SK-N-SH treated with all-trans-retinoic acid at 6 μM for 48 hours (cell line): ENCODE data around the gene VSTM4.

ENCODE experiments used
- ATAC-seq: fragments of 200-7000 bp; cut with Tn5 transposase; 3 replicates; pipeline ENCODE4 v1.9.1; 2020; ENCODE audit warnings: mild to moderate bottlenecking, moderate library complexity
- ARNTL ChIP-seq: fragments of 450-650 bp; formaldehyde crosslinking; IDR thresholded peaks from 2 replicates; pipeline ENCODE4 v1.5.0; 2020; ENCODE audit warnings: low read depth, mild to moderate bottlenecking, moderate library complexity, borderline replicate concordance
- BACH2 ChIP-seq: fragments of 250-450 bp; sonication (Bioruptor Pico); IDR thresholded peaks from 2 replicates; pipeline ENCODE4 v1.9.0; 2021; ENCODE audit warnings: mild to moderate bottlenecking, borderline replicate concordance
- CSDC2 ChIP-seq: fragments of 250-450 bp; sonication (Bioruptor Pico); IDR thresholded peaks from 2 replicates; pipeline ENCODE4 v1.5.0; 2020; ENCODE audit warnings: mild to moderate bottlenecking, moderate library complexity
- ESRRG ChIP-seq: fragments of 250-450 bp; sonication (Bioruptor Pico); IDR thresholded peaks from 2 replicates; pipeline ENCODE4 v1.6.1; 2021; ENCODE audit warnings: mild to moderate bottlenecking
- GLIS3 ChIP-seq: fragments of 250-450 bp; sonication (Bioruptor Pico); IDR thresholded peaks from 2 replicates; pipeline ENCODE4 v1.5.0; 2020; ENCODE audit warnings: mild to moderate bottlenecking, moderate library complexity
- ISL1 ChIP-seq: fragments of 250-450 bp; sonication (Bioruptor Pico); IDR thresholded peaks from 2 replicates; pipeline ENCODE4 v2.1.2; 2022; ENCODE audit warnings: mild to moderate bottlenecking, moderate library complexity
- OSR1 ChIP-seq: fragments of 250-450 bp; sonication (Bioruptor Pico); IDR thresholded peaks from 2 replicates; pipeline ENCODE4 v1.8.0; 2022; ENCODE audit warnings: moderate library complexity, mild to moderate bottlenecking, inconsistent platforms
- PPARA ChIP-seq: fragments of 250-450 bp; sonication (Bioruptor Pico); IDR thresholded peaks from 2 replicates; pipeline ENCODE4 v1.5.0; 2020; ENCODE audit warnings: mild to moderate bottlenecking, borderline replicate concordance
- RARB ChIP-seq: fragments of 250-450 bp; sonication (Bioruptor Pico); IDR thresholded peaks from 2 replicates; pipeline ENCODE4 v1.8.0; 2021; ENCODE audit warnings: mild to moderate bottlenecking, moderate library complexity
- TCF4 ChIP-seq: fragments of 250-450 bp; sonication (Bioruptor Pico); IDR thresholded peaks from 2 replicates; pipeline ENCODE4 v1.8.0; 2021; ENCODE audit warnings: mild to moderate bottlenecking, moderate library complexity, borderline replicate concordance
- TOX ChIP-seq: fragments of 250-450 bp; sonication (Bioruptor Pico); IDR thresholded peaks from 2 replicates; pipeline ENCODE4 v1.8.0; 2021; ENCODE audit warnings: mild to moderate bottlenecking, moderate library complexity, borderline replicate concordance
- ZC3H10 ChIP-seq: fragments of 250-450 bp; sonication (Bioruptor Pico); IDR thresholded peaks from 2 replicates; pipeline ENCODE4 v1.5.1; 2021; ENCODE audit warnings: mild to moderate bottlenecking, moderate library complexity
- ZFP3 ChIP-seq: fragments of 250-450 bp; sonication (Bioruptor Pico); IDR thresholded peaks from 2 replicates; pipeline ENCODE4 v1.5.0; 2020; ENCODE audit warnings: mild to moderate bottlenecking, moderate library complexity
- ZNF565 ChIP-seq: fragments of 450-650 bp; formaldehyde crosslinking; conservative IDR thresholded peaks from 2 replicates; pipeline ENCODE4 v1.5.0; 2020; ENCODE audit warnings: low read depth, mild to moderate bottlenecking, moderate library complexity
- ZNF8 ChIP-seq: fragments of 450-650 bp; formaldehyde crosslinking; IDR thresholded peaks from 2 replicates; pipeline ENCODE4 v1.5.0; 2020; ENCODE audit warnings: mild to moderate bottlenecking, moderate library complexity
- TF ChIP-seq, protein P1 (sequence below): fragments of 250-450 bp; sonication (Bioruptor Pico); IDR thresholded peaks from 2 replicates; pipeline ENCODE4 v1.5.0; 2020; ENCODE audit warnings: mild to moderate bottlenecking, moderate library complexity
- TF ChIP-seq, protein P2 (sequence below): fragments of 250-450 bp; sonication (Bioruptor Pico); IDR thresholded peaks from 2 replicates; pipeline ENCODE4 v1.5.1; 2021; ENCODE audit warnings: mild to moderate bottlenecking, moderate library complexity
- TF ChIP-seq, protein P3 (sequence below): fragments of 250-450 bp; sonication (Bioruptor Pico); IDR thresholded peaks from 2 replicates; pipeline ENCODE4 v1.8.0; 2021; ENCODE audit warnings: low read depth, mild to moderate bottlenecking, moderate library complexity, borderline replicate concordance
- TF ChIP-seq, protein P4 (sequence below): fragments of 250-450 bp; sonication (Bioruptor Pico); IDR thresholded peaks from 2 replicates; pipeline ENCODE4 v1.8.0; 2020; ENCODE audit warnings: mild to moderate bottlenecking, moderate library complexity, borderline replicate concordance
- TF ChIP-seq, protein P5 (sequence below): fragments of 250-450 bp; sonication (Bioruptor Pico); IDR thresholded peaks from 2 replicates; pipeline ENCODE4 v1.5.1; 2020; ENCODE audit warnings: low read depth, mild to moderate bottlenecking, moderate library complexity

The VSTM4 gene

DNA sequence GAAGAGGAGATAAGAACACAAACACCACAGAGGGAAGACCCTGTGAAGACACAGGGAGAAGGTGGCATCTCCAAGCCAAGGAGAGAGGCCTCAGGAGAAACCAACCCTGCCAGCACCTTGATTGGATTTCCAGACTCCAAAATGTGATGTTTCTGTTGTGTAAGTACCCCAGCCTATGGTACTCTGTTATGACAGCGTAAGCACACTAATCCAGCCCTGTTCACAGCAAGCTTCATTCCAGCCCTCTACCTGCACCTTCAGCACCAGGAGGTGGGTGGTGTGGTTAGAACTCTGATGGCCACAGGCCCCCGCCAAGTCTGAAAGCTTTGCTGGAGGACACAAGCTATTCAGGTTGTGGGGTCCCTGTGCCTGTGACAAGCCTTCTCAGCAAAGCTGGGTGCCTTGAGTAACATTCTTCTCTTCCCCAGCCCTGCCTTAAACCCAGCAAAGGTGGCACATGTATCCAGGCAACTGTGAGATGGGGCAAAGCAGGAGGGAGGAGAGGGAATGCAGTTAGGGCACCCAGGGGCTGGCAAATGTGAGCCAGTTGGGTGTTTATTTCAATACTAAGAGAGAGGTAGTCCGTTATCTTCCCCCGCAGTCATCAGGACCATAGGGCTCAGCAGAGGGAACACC is 4.5 kb downstream of the VSTM4 start:
- TF ChIP-seq PPARA (CRISPR knock-in tag) (no peak), RARB (CRISPR knock-in tag) (no peak), TCF4 (no peak), ISL1 (CRISPR knock-in tag) (no peak), OSR1 (CRISPR knock-in tag) (no peak), TOX (CRISPR knock-in tag) (no peak), BACH2 (CRISPR knock-in tag) (no peak)
- TF ChIP-seq, protein P1, sequence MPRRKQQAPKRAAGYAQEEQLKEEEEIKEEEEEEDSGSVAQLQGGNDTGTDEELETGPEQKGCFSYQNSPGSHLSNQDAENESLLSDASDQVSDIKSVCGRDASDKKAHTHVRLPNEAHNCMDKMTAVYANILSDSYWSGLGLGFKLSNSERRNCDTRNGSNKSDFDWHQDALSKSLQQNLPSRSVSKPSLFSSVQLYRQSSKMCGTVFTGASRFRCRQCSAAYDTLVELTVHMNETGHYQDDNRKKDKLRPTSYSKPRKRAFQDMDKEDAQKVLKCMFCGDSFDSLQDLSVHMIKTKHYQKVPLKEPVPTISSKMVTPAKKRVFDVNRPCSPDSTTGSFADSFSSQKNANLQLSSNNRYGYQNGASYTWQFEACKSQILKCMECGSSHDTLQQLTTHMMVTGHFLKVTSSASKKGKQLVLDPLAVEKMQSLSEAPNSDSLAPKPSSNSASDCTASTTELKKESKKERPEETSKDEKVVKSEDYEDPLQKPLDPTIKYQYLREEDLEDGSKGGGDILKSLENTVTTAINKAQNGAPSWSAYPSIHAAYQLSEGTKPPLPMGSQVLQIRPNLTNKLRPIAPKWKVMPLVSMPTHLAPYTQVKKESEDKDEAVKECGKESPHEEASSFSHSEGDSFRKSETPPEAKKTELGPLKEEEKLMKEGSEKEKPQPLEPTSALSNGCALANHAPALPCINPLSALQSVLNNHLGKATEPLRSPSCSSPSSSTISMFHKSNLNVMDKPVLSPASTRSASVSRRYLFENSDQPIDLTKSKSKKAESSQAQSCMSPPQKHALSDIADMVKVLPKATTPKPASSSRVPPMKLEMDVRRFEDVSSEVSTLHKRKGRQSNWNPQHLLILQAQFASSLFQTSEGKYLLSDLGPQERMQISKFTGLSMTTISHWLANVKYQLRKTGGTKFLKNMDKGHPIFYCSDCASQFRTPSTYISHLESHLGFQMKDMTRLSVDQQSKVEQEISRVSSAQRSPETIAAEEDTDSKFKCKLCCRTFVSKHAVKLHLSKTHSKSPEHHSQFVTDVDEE (CRISPR knock-in tag) = no peak
- TF ChIP-seq, protein P2, sequence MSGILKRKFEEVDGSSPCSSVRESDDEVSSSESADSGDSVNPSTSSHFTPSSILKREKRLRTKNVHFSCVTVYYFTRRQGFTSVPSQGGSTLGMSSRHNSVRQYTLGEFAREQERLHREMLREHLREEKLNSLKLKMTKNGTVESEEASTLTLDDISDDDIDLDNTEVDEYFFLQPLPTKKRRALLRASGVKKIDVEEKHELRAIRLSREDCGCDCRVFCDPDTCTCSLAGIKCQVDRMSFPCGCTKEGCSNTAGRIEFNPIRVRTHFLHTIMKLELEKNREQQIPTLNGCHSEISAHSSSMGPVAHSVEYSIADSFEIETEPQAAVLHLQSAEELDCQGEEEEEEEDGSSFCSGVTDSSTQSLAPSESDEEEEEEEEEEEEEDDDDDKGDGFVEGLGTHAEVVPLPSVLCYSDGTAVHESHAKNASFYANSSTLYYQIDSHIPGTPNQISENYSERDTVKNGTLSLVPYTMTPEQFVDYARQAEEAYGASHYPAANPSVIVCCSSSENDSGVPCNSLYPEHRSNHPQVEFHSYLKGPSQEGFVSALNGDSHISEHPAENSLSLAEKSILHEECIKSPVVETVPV (CRISPR knock-in tag) = no peak
- TF ChIP-seq, all 23 proteins: peak for 0
- ATAC-seq = no peak

DNA sequence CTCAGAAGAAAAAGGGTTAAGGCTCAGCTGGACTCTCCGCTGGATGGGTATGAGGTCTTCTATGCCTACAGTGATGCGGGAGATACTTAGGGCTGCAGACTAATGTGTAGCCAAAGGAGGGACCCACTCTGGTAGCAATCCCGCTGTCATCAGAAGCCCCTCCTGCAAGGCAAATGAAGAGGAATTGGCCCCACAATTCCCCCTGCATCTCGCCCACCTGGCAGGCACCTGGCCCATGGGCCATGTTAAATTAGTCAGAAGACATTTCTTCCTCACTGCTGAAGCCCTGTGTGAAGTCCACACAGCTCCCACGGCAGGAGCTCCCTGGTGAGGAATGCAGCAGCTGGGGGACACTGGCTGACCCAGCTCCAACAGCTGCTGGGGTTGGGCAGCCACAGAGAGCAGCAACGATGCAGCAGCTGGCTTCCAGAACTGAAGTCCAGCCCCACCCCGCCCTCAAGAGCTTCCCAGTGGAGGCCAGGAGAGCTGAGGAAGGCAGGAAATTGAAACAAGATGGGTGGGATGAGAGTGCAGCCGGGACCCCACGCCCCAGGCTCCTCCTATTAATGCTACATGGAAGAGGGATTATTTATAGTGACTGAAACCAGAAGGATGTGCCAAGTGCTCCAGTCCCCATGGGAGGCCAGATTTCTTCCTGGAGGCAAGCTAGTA is 5.5 kb downstream of the VSTM4 start:
- TF ChIP-seq ZNF565 (CRISPR knock-in tag) (no peak), BACH2 (CRISPR knock-in tag) (no peak), CSDC2 (CRISPR knock-in tag) (no peak), TCF4 (peak; percentile 22; the same call in 1 of the 2 replicates), TOX (CRISPR knock-in tag) (no peak)
- TF ChIP-seq, protein P3, sequence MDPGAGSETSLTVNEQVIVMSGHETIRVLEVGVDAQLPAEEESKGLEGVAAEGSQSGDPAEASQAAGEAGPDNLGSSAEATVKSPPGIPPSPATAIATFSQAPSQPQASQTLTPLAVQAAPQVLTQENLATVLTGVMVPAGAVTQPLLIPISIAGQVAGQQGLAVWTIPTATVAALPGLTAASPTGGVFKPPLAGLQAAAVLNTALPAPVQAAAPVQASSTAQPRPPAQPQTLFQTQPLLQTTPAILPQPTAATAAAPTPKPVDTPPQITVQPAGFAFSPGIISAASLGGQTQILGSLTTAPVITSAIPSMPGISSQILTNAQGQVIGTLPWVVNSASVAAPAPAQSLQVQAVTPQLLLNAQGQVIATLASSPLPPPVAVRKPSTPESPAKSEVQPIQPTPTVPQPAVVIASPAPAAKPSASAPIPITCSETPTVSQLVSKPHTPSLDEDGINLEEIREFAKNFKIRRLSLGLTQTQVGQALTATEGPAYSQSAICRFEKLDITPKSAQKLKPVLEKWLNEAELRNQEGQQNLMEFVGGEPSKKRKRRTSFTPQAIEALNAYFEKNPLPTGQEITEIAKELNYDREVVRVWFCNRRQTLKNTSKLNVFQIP (CRISPR knock-in tag) = no peak
- TF ChIP-seq, protein P2 (CRISPR knock-in tag) = no peak
- TF ChIP-seq, all 23 proteins: peak for 1
- ATAC-seq = no peak; the same call in 2 of the 3 replicates

DNA sequence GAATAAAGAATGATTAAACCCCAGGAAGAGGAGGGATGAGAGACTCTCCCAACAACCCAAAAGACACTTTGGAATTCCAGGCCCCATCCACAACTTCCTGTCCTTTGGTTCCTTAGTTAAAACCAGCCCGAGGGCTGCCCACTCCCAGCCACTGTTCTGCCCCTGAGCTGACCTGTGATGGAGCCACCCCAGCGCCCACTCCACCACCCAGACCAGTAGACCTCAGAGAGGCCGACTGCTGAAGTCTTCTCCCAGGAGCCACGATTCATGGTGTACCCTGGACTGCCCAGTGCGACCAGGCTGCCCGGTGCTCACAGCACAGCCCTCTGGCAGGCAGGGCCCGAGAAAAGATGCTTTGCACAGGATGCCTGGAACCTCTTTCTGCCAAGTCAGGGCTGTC is 6.7 kb downstream of the VSTM4 start:
- no peak for ATAC-seq
- TF ChIP-seq ZNF8 (no peak), GLIS3 (no peak), CSDC2 (CRISPR knock-in tag) (no peak), TOX (CRISPR knock-in tag) (no peak), ZFP3 (CRISPR knock-in tag) (no peak), ESRRG (CRISPR knock-in tag) (no peak), ISL1 (CRISPR knock-in tag) (no peak), ARNTL (CRISPR knock-in tag) (no peak), ZC3H10 (CRISPR knock-in tag) (no peak), RARB (CRISPR knock-in tag) (no peak), TCF4 (no peak)
- TF ChIP-seq, protein P4, sequence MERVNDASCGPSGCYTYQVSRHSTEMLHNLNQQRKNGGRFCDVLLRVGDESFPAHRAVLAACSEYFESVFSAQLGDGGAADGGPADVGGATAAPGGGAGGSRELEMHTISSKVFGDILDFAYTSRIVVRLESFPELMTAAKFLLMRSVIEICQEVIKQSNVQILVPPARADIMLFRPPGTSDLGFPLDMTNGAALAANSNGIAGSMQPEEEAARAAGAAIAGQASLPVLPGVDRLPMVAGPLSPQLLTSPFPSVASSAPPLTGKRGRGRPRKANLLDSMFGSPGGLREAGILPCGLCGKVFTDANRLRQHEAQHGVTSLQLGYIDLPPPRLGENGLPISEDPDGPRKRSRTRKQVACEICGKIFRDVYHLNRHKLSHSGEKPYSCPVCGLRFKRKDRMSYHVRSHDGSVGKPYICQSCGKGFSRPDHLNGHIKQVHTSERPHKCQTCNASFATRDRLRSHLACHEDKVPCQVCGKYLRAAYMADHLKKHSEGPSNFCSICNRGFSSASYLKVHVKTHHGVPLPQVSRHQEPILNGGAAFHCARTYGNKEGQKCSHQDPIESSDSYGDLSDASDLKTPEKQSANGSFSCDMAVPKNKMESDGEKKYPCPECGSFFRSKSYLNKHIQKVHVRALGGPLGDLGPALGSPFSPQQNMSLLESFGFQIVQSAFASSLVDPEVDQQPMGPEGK (CRISPR knock-in tag) = no peak
- TF ChIP-seq, protein P5, sequence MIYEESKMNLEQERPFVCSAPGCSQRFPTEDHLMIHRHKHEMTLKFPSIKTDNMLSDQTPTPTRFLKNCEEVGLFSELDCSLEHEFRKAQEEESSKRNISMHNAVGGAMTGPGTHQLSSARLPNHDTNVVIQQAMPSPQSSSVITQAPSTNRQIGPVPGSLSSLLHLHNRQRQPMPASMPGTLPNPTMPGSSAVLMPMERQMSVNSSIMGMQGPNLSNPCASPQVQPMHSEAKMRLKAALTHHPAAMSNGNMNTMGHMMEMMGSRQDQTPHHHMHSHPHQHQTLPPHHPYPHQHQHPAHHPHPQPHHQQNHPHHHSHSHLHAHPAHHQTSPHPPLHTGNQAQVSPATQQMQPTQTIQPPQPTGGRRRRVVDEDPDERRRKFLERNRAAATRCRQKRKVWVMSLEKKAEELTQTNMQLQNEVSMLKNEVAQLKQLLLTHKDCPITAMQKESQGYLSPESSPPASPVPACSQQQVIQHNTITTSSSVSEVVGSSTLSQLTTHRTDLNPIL (CRISPR knock-in tag) = no peak
- TF ChIP-seq, protein P2 (CRISPR knock-in tag) = no peak
- TF ChIP-seq, protein P3 (CRISPR knock-in tag) = no peak
